GM20431 (cell line): Measurements from ENCODE around the gene CCDC178.

ENCODE experiments used
- in situ Hi-C: fragments of 300-500 bp; cut with MseI, MboI; formaldehyde crosslinking; loops from one replicate; pipeline ENCODE4 v1.15.0; 2020; ENCODE audit warnings: low sequenced_read_pairs; ENCODE audit not compliant: unreplicated experiment

CCDC178 gene

GRCh38 chr18:32937066-32937465, 503.5 kb downstream of the CCDC178 start:
- in situ Hi-C loops = no loop called here

GRCh38 chr18:32934201-32934600, 506.3 kb downstream of the CCDC178 start:
- in situ Hi-C loops = no loop called here

- in situ Hi-C loops = no loop called here
These were observed 509.7 kb downstream of the CCDC178 start for GRCh38 chr18:32930695-32931301.

DNA sequence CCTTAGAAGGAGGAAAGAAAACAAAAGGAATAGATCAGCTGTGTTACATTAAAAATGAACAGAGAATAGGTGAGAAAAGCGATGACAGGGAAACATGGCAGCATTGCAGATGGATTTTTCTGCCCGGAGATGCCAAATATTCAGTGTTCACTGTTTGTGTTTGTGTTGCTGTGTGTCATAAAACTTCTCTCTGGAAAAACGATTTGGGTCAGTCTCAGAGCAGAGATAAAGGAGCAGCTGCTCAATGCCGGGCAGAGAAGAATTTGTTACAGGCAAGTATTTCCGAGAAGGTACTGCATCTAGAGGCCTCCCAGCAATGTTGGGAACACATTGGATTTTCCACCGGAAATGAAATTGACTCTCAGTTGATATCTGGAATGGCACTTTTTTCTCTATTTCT, 511.3 kb downstream of the CCDC178 start:
- in situ Hi-C loops = loop anchor here (10.0 kb wide), 1 partner anchor 214 kb away; no protein-coding TSS in a partner anchor

GRCh38 chr18:32922951-32923430, 517.5 kb downstream of the CCDC178 start:
- in situ Hi-C loops = loop anchor here (10.0 kb wide), 1 partner anchor 208 kb away; no protein-coding TSS in a partner anchor

DNA sequence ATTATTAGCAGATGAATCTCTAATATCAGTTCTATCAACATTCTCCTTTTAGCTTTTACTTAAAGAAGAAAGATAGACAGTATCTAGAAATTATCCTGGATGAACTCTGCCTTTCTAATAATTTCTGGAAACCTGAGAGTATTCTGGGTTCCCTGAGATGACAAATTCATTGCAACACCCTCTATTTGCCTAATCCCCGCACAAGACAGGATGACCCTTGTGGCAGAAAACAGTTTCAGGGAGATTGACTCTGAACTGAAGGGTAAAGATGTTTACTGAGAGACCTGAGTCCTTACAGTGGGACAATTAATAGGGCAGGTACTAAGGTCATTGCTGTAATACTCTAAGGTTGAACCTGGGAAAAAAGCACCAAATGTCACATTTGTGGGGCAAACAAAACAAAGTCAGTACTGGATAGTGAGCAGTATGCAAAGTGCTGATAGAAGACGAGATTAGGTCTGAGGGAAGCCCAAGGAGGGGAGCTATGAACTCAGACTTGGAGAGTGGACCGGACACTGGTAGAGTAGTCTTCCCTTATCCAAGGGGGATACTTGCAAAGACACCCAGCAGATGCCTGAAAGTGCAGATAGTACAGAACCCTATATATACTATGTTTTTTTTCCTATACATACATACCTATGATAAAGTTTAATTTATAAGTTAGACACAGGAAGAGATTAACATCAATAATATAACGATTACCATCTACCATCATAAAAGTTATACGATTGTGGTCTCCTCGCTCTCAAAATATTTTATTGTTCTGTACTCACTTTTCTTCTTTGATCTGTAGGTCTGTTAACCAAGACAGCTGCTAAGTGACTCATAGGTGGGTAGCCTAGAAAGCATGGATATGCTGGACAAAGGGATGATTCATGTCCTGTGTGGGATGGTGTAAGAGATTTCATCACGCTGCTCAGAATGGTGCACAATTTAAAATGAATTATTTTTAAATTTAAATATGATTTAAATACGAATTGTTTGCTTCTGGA, 519.4 kb downstream of the CCDC178 start:
- in situ Hi-C loops = loop anchor here (10.0 kb wide), 1 partner anchor 206 kb away; no protein-coding TSS in a partner anchor

DNA sequence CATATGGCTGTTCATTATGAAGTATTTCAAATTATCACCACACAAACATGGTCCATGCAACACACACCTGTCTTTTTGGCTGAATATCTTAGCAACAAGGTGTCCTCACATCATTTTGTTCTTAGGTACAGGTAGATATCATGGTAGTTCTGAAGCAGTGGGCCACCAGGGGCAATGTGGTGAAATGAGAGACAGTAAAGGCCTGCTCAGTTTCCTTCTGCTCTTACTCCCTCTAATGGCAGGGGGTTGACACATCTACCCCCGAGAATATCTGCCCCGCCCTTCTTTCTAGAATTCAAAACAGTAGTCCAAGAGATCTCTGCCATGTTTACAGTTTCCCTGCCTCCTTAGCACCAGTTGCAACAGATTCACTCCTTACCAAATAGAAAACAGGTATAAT, 520.7 kb downstream of the CCDC178 start:
- in situ Hi-C loops = loop anchor here (10.0 kb wide), 1 partner anchor 205 kb away; no protein-coding TSS in a partner anchor

DNA sequence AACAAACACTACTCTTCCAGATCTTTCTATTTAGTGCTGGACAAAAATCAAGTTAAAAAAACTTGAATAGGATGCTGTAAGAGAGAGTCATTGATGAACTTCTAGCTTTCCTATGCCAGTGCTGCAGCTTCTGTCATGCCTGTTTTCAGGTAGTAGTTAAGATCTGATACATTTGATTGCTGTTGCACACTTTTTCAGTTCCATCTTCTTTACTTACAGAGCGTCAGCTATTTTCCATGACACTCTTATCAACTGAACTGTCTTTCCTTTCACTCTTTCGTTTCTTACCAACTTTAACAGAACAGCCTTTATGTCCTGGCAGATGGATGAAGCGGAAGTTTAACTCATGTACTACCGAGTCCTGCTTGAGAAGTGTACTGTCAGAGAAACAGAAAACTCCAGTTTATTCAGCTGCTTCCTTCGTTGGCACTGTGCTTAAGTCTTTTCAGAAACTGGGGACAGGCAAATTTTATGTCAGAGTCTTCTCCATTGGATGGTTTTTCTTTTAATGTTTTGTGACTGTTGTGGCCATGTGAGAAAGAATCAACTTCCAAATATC, 521.8 kb downstream of the CCDC178 start:
- in situ Hi-C loops = no loop called here

DNA sequence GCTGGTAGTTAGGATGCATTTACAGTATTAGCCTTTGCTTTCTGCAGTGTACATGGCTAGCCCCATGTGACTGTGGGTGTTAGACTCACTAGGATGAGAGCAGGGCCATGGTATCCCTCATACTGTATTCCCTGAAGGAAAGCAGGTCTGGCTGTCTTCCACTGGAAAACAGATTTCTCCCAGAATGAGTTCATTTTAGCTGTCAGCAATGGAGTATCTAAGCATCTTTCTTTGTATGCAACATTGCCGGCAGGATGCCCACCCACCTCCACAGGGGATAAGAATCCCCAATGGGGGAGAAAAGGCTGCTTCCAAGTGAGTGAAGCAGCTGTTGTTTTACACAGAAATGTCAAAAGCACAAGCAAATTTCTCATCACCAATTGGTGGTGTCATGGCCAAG, 525.0 kb downstream of the CCDC178 start:
- in situ Hi-C loops = no loop called here

GRCh38 chr18:32911660-32912284, 528.7 kb downstream of the CCDC178 start:
- in situ Hi-C loops = no loop called here

DNA sequence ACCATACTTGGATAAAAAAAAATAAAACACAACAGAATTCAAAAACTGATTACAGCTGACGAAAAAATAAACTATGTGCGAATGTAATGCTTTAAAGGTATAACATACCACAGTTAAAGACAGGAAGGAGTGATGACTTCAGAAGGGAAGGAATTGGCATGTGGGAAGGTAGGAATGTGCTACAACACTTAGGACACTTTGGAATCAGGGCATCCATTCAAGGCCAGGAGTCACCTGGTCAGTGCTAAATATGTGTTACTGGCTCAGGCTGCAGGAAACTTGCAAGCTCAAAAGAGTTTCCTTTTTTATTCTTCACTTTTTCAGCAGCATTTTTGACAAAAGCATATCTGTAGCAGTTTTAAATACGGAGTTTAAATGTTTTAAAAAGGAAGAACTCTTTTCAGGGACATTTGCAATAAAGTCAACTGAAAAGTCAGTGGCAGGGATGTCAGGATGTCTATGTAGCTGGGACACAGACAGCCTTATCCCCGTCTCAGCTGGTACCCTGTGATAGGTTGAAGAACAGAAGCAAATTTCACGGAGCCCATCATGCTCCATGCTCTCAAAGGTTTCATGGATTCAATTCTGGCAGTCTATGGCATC, 529.7 kb downstream of the CCDC178 start:
- in situ Hi-C loops = no loop called here

DNA sequence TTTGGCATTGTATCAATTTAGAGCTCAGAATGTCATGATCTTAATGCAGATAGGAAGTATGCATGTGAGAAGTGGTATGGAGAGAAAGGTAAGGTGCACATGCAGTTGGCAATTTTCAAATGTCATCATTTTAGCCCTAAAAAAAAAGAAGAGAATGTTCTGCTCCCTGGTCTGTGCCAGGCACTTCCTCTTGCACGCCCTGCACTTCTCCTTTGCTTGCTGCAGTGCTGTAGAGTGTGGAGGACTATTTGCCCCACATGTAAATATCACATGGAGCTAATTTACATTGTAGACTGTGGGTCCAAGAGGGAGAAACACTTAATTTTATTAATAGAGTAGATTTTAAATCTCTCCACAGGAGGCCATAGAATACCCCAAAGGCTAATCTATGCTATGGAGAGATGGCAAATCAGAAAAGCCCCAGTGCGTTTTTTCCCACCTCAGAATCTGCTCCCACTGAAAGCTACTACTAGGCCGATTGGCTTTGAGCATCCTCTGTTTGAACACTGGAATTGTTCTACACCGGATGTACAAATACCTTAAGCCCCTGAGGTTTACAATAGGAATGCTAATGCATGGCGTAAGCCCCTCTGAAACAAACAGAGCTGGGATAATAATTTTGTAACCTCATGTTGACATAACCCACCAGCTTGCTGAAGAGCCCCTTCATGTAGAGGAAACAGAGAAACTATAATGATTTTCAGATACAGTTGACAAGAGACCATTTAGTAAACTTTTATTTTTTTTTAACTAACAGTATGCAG, 530.5 kb downstream of the CCDC178 start:
- in situ Hi-C loops = no loop called here

- in situ Hi-C loops = no loop called here
These were observed 532.1 kb downstream of the CCDC178 start for GRCh38 chr18:32908424-32908805.

DNA sequence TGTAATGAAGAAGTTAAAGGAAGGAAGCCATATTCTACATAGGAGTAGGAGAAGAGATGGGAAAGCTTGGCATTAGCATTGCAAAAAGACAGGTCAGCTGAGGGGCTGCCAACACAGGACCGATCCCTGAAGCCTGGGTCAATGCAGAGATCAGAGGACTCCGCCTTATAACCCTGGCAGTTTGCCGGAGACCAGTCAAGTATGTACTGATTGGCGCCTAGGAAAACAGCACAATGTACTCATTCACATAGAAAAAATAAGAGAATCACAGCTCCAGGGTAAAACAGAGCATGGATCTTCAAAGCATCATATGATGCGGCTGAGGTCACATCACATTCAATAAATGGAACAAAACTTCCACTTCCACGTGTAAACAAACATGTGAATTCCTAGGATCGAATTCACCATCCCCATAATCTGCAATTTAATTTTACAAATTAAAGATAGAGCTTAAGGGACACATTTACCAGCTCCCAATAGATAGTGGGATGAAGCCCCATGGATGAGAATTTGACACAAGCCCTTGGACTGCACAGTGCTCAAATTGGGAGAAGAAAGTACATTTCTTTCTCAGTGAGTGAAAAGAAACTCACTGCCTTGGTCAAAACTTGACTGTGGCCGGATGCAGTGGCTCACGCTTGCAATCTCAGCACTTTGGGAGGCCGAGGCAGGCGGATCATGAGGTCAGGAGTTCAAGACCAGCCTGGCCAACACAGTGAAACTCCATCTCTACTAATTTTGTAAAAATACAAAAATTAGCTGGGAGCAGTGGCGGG, 532.7 kb downstream of the CCDC178 start:
- in situ Hi-C loops = no loop called here

DNA sequence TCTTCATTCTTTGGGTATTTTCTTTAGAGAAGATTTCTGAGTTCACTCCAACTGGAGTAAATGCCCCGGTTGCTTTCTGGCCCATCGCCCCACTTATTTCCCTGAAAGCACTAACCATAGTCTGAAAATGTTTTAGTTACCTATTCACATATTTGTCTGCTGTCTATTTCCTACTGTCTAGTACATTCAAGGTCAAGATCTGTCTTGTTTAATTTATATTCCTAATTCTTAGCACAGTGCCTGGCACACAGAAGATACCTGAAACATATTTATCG, 533.3 kb downstream of the CCDC178 start:
- in situ Hi-C loops = no loop called here

GRCh38 chr18:32906506-32907310, 533.8 kb downstream of the CCDC178 start:
- in situ Hi-C loops = no loop called here

GRCh38 chr18:32905651-32906050, 534.9 kb downstream of the CCDC178 start:
- in situ Hi-C loops = no loop called here
